Pulmonary artery endothelial cell (primary cell): ENCODE results near the gene EIF4EBP3. TPM values are rescaled to one million over a fixed set of nuclear protein-coding genes. Genes with fewer than 3 reads are reported as not detected.
"Not testable (repeated sequence)": the region's sequence is repeated elsewhere in the genome, so short reads cannot be mapped to it uniquely, and the experiment has no call there.

Source experiments
- DNase-seq: peaks from one replicate; pipeline ENCODE4 v3.0.0-alpha.2; 2011; ENCODE audit warnings: low read depth, low spot score
- total RNA-seq: library from RNA; depleted of rRNA; stranded (reverse); fragments of >200 nt; gene quantifications from 2 replicates; pipeline ENCODE4 v1.2.3, GENCODE V29; 2014

Gene EIF4EBP3
- total RNA-seq, 1 donor from 2014 or later, result 1.4 TPM

- DNase-seq, result no peak
Measured at GRCh38 chr5:140576776-140577201, 29.3 kb downstream of the EIF4EBP3 start.

- DNase-seq, result not testable (repeated sequence)
Measured at GRCh38 chr5:140579188-140579747, 31.8 kb downstream of the EIF4EBP3 start.

GRCh38 chr5:140587495-140587894, 40.0 kb downstream of the EIF4EBP3 start:
- no peak for DNase-seq

GRCh38 chr5:140588311-140589070, 41.0 kb downstream of the EIF4EBP3 start:
- no peak for DNase-seq

GRCh38 chr5:140590861-140591260, 43.4 kb downstream of the EIF4EBP3 start:
- no peak for DNase-seq

GRCh38 chr5:140591747-140592372, 44.4 kb downstream of the EIF4EBP3 start:
- no peak for DNase-seq

GRCh38 chr5:140593070-140593469, 45.6 kb downstream of the EIF4EBP3 start:
- DNase-seq, result not testable (repeated sequence)

GRCh38 chr5:140594169-140594568, 46.7 kb downstream of the EIF4EBP3 start:
- no peak for DNase-seq

GRCh38 chr5:140595538-140596300, 48.3 kb downstream of the EIF4EBP3 start:
- no peak for DNase-seq

GRCh38 chr5:140596321-140596741, 48.9 kb downstream of the EIF4EBP3 start:
- DNase-seq, result no peak

GRCh38 chr5:140598836-140599235, 51.4 kb downstream of the EIF4EBP3 start:
- DNase-seq, result no peak

Other genes starting within 250 kb of the EIF4EBP3 start
- gene PFDN1, start 244.6 kb upstream of the EIF4EBP3 start, total RNA-seq, result 59.0 and 70.4 TPM in 2 replicates
- 16.6 and 24.3 TPM in 2 replicates for gene HBEGF, start 201.1 kb upstream of the EIF4EBP3 start, total RNA-seq
- gene SLC4A9, start 187.5 kb upstream of the EIF4EBP3 start, total RNA-seq, result not detected in 2 replicates
- gene ANKHD1, start 145.8 kb upstream of the EIF4EBP3 start, total RNA-seq, result 59.8 and 89.8 TPM in 2 replicates
- 19.7 and 28.1 TPM in 2 replicates for gene SRA1, start 9.8 kb downstream of the EIF4EBP3 start, total RNA-seq
- 5.1 and 5.5 TPM in 2 replicates for gene APBB3, start 16.9 kb downstream of the EIF4EBP3 start, total RNA-seq
- gene SLC35A4, start 17.2 kb downstream of the EIF4EBP3 start, total RNA-seq, result 22.6 and 30.7 TPM in 2 replicates
- 0.26 and 0.49 TPM in 2 replicates for gene CD14, start 85.5 kb downstream of the EIF4EBP3 start, total RNA-seq
- 13.5 and 13.9 TPM in 2 replicates for gene TMCO6, start 91.8 kb downstream of the EIF4EBP3 start, total RNA-seq
- 40.1 and 48.5 TPM in 2 replicates for gene NDUFA2, start 100.0 kb downstream of the EIF4EBP3 start, total RNA-seq
- 77.4 and 95.0 TPM in 2 replicates for gene IK, start 100.2 kb downstream of the EIF4EBP3 start, total RNA-seq
- 29.9 and 39.3 TPM in 2 replicates for gene WDR55, start 117.2 kb downstream of the EIF4EBP3 start, total RNA-seq
- 0.13 and 0.28 TPM in 2 replicates for gene DND1, start 125.9 kb downstream of the EIF4EBP3 start, total RNA-seq
- gene HARS1, start 143.7 kb downstream of the EIF4EBP3 start, total RNA-seq, result 92.7 and 110 TPM in 2 replicates
- 26.9 and 39.8 TPM in 2 replicates for gene HARS2, start 143.8 kb downstream of the EIF4EBP3 start, total RNA-seq
- 53.5 and 75.7 TPM in 2 replicates for gene ZMAT2, start 152.8 kb downstream of the EIF4EBP3 start, total RNA-seq
- 0.04 TPM in 1 of 2 replicates, not detected in the other for gene PCDHA1, start 238.5 kb downstream of the EIF4EBP3 start, total RNA-seq
- 0.07 and 0.21 TPM in 2 replicates for gene PCDHA2, start 247.2 kb downstream of the EIF4EBP3 start, total RNA-seq